Measurements from ENCODE around the gene NCAPG2. TPM values are rescaled to one million over a fixed set of nuclear protein-coding genes. Genes with fewer than 3 reads are reported as not detected.

NCAPG2 gene, protein sequence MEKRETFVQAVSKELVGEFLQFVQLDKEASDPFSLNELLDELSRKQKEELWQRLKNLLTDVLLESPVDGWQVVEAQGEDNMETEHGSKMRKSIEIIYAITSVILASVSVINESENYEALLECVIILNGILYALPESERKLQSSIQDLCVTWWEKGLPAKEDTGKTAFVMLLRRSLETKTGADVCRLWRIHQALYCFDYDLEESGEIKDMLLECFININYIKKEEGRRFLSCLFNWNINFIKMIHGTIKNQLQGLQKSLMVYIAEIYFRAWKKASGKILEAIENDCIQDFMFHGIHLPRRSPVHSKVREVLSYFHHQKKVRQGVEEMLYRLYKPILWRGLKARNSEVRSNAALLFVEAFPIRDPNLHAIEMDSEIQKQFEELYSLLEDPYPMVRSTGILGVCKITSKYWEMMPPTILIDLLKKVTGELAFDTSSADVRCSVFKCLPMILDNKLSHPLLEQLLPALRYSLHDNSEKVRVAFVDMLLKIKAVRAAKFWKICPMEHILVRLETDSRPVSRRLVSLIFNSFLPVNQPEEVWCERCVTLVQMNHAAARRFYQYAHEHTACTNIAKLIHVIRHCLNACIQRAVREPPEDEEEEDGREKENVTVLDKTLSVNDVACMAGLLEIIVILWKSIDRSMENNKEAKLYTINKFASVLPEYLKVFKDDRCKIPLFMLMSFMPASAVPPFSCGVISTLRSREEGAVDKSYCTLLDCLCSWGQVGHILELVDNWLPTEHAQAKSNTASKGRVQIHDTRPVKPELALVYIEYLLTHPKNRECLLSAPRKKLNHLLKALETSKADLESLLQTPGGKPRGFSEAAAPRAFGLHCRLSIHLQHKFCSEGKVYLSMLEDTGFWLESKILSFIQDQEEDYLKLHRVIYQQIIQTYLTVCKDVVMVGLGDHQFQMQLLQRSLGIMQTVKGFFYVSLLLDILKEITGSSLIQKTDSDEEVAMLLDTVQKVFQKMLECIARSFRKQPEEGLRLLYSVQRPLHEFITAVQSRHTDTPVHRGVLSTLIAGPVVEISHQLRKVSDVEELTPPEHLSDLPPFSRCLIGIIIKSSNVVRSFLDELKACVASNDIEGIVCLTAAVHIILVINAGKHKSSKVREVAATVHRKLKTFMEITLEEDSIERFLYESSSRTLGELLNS
- total RNA-seq (2021) (96.8 to 111 TPM (median 99.2 TPM) in 3 replicates), Bru-seq, nascent RNA (percentile 87 among the genes with signal in this experiment)
- long read RNA-seq, experiment 1, full-length matches to known transcripts: 329 of 593 reads
- long read RNA-seq, experiment 1, partial matches to known transcripts: 67 of 593 reads
- long read RNA-seq, experiment 1, other reads (novel, unspliced or antisense): 197 of 593 reads
- long read RNA-seq, experiment 2, transcript NCAPG2-201 (28 exons, 3,930 nt): major isoform, 22 of 88 reads
- long read RNA-seq, experiment 2, partial matches to known transcripts: 39 of 88 reads
- long read RNA-seq, experiment 2, other reads (novel, unspliced or antisense): 26 of 88 reads
- long read RNA-seq, experiment 3, transcript NCAPG2-201 (28 exons, 3,930 nt): major isoform, 9 of 33 reads
- long read RNA-seq, experiment 3, partial matches to known transcripts: 11 of 33 reads
- long read RNA-seq, experiment 3, other reads (novel, unspliced or antisense): 13 of 33 reads

- CTCF ChIA-PET: interaction anchor here (0.7 to 2.1 kb wide), 5 partner anchors 9 to 272 kb away, joined by 3 to 18 read pairs (median 9); no protein-coding TSS in a partner anchor
- POLR2A ChIA-PET: interaction anchor here (0.7 to 1.2 kb wide), 3 partner anchors 29 to 204 kb away, joined by 3 to 5 read pairs (median 3); no protein-coding TSS in a partner anchor
- TF ChIP-seq ATF6 (CRISPR knock-in tag; IDR thresholded peaks at IDR 0.05): no peak
- TF ChIP-seq, protein P1, sequence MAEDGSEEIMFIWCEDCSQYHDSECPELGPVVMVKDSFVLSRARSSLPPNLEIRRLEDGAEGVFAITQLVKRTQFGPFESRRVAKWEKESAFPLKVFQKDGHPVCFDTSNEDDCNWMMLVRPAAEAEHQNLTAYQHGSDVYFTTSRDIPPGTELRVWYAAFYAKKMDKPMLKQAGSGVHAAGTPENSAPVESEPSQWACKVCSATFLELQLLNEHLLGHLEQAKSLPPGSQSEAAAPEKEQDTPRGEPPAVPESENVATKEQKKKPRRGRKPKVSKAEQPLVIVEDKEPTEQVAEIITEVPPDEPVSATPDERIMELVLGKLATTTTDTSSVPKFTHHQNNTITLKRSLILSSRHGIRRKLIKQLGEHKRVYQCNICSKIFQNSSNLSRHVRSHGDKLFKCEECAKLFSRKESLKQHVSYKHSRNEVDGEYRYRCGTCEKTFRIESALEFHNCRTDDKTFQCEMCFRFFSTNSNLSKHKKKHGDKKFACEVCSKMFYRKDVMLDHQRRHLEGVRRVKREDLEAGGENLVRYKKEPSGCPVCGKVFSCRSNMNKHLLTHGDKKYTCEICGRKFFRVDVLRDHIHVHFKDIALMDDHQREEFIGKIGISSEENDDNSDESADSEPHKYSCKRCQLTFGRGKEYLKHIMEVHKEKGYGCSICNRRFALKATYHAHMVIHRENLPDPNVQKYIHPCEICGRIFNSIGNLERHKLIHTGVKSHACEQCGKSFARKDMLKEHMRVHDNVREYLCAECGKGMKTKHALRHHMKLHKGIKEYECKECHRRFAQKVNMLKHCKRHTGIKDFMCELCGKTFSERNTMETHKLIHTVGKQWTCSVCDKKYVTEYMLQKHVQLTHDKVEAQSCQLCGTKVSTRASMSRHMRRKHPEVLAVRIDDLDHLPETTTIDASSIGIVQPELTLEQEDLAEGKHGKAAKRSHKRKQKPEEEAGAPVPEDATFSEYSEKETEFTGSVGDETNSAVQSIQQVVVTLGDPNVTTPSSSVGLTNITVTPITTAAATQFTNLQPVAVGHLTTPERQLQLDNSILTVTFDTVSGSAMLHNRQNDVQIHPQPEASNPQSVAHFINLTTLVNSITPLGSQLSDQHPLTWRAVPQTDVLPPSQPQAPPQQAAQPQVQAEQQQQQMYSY (CRISPR knock-in tag; IDR thresholded peaks at IDR 0.05): no peak
- no peak for TF ChIP-seq STAT6 (CRISPR knock-in tag; conservative IDR thresholded peaks at IDR 0.05; ENCODE audit: low read depth)
- no peak; the same call in 1 of the 2 replicates for TF ChIP-seq ZNF219 (CRISPR knock-in tag; IDR thresholded peaks at IDR 0.05; ENCODE audit: borderline replicate concordance)
- TF ChIP-seq IRF1 (CRISPR knock-in tag; IDR thresholded peaks at IDR 0.05): peak; percentile 64; the same call in 1 of the 2 replicates
- no peak for TF ChIP-seq CBFB (CRISPR knock-in tag; IDR thresholded peaks at IDR 0.05; ENCODE audit: low read depth)
- TF ChIP-seq AFF4 (CRISPR knock-in tag; IDR thresholded peaks at IDR 0.05; ENCODE audit: borderline replicate concordance): peak; percentile 75; the same call in 1 of the 2 replicates
- peak; percentile 47; the same call in 1 of the 2 replicates for TF ChIP-seq ZNF416 (CRISPR knock-in tag; IDR thresholded peaks at IDR 0.05)
- no peak for TF ChIP-seq ZSCAN18 (CRISPR knock-in tag; IDR thresholded peaks at IDR 0.05)
- peak; percentile 83; the same call in 1 of the 2 replicates for TF ChIP-seq E2F1 (CRISPR knock-in tag; IDR thresholded peaks at IDR 0.05)
Measured at GRCh38 chr7:158704524-158705233, at the start of gene NCAPG2. NCAPG2 (minus strand) TSS chr7:158704804; CDS start chr7:158701899, 2,905 bp downstream.

More at GRCh38 chr7:158704524-158705233, at the start of gene NCAPG2:
- peak within 1 kb of the TSS; percentile 72 for H3K4me3 Mint-ChIP-seq
- peak; percentile 98 for DNase-seq (ENCODE audit: low spot score)
- H3K4me1 Mint-ChIP-seq: peaks cover 41% of the 10 kb centered on the region
- H3K27ac Mint-ChIP-seq: peak within 1 kb of the TSS; percentile 37
- H3K27me3 Mint-ChIP-seq (ENCODE audit: low read depth): no peaks in the 10 kb centered on the region
- H3K36me3 Mint-ChIP-seq: peaks cover 28% of the 10 kb centered on the region
- peak; percentile 95 for ATAC-seq
- peaks cover 10% of the 10 kb centered on the region for H3K9me3 Mint-ChIP-seq

Measured in WTC11 (cell line).